Testis (tissue), 2 donors: ENCODE results near the gene IFITM10.

Experiments used
- POLR2A ChIP-seq: fragments of 450-650 bp; IDR thresholded peaks from one replicate; pipeline ENCODE4 v1.6.1; 2017; ENCODE audit warnings: antibody characterized with exemption, mild to moderate bottlenecking, moderate library complexity
- TF ChIP-seq, protein P1 (sequence below), 3 experiments: fragments of 450-650 bp in 2 of 3; fragments of 200-600 bp in 1 of 3; sonication (generic) in 1 of 3; IDR thresholded peaks; one replicate each; pipeline ENCODE4 v1.5.1; 2016 to 2019; ENCODE audit warnings: antibody characterized with exemption in 3 of 3, mild to moderate bottlenecking in 2 of 3, moderate library complexity in 1 of 3

DNA sequence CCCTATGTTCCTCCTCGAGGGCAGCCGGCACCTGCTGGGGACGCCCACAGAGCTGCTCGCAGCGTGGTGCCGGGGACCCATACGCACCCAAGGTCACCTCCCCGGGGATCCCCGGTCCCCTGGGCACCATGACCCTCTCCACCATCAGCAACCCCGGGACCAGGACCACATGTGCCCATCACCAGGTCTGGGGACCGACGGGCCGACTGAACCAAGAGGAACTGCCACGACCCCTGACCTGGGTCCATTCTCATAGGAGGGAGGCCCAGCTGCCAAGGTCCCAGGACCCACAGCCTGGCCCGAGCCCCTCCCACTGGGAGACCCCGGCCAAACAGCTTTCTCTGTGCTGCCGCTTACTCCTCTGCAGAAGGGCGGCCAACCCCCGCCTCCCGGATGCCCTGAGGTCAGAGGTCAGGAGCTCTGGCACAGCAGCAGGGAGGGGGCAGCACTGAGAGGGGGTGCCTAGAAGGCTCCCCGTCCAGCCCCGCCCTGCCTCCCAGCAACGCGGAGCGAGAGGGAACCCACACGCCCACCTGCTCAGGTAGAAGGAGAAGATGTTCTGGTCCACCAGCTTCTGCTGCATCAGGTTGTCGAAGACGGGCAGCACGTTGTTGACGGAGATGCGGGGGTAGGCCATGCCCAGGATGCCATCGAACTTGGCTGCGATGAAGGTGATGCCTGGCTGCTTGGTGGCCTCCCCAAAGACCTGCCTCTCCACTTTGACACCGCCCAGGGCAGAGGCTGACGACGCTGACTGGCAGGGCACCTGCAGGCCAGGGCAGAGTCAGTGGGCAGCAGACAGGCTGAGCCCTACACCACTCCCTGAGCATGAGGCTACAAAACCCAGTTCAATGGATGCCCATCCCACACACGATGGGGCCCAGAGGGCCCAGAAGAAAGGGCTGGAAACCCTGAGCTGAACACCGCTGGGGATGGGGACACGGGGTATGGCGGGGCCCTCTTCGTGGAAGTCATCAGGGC lies 6.7 kb upstream of the IFITM10 start:
- TF ChIP-seq, protein P1, sequence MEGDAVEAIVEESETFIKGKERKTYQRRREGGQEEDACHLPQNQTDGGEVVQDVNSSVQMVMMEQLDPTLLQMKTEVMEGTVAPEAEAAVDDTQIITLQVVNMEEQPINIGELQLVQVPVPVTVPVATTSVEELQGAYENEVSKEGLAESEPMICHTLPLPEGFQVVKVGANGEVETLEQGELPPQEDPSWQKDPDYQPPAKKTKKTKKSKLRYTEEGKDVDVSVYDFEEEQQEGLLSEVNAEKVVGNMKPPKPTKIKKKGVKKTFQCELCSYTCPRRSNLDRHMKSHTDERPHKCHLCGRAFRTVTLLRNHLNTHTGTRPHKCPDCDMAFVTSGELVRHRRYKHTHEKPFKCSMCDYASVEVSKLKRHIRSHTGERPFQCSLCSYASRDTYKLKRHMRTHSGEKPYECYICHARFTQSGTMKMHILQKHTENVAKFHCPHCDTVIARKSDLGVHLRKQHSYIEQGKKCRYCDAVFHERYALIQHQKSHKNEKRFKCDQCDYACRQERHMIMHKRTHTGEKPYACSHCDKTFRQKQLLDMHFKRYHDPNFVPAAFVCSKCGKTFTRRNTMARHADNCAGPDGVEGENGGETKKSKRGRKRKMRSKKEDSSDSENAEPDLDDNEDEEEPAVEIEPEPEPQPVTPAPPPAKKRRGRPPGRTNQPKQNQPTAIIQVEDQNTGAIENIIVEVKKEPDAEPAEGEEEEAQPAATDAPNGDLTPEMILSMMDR (IDR thresholded peaks at IDR 0.05) = no peak
- TF ChIP-seq POLR2A = no peak
